Right lung (tissue), 5 donors: Measurements from ENCODE around the gene KDM4B. TPM values are rescaled to one million over a fixed set of nuclear protein-coding genes. Genes with fewer than 3 reads are reported as not detected.
"Not testable (repeated sequence)": the region's sequence is repeated elsewhere in the genome, so short reads cannot be mapped to it uniquely, and the experiment has no call there.

Experiments
- DNase-seq, 2 donors: peaks; one replicate each; pipeline ENCODE4 v3.0.0-alpha.2; 2013
- polyA plus RNA-seq, 5 donors: library from polyadenylated mRNA; unstranded; fragments of 120-200 nt; gene quantifications; one replicate each; pipeline versions ENCODE4 v1.2.1 to v1.2.3, GENCODE V29; 2013; ENCODE audit warnings: inconsistent platforms in 1 of 5, low replicate concordance in 1 of 5; ENCODE audit not compliant: insufficient read length in 5 of 5, insufficient read depth in 1 of 5

Gene KDM4B
- polyA plus RNA-seq, 5 donors, result 19.1 to 34.8 (median 24.8) TPM

DNA sequence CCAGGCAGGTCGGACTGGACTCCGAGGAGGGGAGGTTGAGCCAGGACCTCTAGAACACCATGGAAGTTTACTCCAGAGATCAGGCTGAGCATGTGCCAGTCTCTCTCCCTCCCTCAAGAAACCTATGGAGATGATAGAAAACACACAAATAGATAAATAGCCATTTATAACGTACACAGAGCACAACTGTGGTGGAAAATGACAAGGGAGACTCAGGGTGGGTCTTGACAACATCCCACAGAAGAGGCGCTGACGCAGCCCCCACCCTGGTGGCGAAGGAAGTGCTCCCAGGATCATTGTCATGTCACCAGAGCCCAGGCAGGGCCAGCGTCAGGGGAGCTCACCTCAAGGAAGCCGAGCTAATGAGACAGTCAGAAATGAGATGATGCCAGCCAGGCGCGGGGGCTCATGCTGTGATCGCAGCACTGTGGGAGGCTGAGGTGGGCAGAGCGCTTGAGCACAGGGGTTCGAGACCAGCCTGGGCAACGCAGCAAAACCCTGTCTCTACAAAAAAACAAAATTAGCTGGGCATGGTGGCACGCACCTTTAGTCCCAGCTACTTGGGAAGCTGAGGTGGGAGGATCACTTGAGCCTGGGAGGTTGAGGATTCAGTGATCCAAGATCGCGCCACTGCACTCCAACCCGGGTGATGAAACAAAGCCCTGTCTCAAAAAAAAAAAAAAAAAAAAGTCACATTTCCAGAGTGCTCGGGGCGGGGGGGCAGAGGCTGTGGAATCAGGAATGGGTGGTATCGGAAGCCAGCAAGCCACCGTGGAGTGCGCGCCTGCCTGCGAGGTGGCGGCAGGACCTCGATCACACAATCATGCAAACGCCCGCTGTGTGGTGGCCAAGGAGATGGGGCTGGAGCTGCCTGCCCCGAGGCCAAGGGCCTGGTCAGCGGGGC, 178.4 kb downstream of the KDM4B start:
- DNase-seq, result no peak

DNA sequence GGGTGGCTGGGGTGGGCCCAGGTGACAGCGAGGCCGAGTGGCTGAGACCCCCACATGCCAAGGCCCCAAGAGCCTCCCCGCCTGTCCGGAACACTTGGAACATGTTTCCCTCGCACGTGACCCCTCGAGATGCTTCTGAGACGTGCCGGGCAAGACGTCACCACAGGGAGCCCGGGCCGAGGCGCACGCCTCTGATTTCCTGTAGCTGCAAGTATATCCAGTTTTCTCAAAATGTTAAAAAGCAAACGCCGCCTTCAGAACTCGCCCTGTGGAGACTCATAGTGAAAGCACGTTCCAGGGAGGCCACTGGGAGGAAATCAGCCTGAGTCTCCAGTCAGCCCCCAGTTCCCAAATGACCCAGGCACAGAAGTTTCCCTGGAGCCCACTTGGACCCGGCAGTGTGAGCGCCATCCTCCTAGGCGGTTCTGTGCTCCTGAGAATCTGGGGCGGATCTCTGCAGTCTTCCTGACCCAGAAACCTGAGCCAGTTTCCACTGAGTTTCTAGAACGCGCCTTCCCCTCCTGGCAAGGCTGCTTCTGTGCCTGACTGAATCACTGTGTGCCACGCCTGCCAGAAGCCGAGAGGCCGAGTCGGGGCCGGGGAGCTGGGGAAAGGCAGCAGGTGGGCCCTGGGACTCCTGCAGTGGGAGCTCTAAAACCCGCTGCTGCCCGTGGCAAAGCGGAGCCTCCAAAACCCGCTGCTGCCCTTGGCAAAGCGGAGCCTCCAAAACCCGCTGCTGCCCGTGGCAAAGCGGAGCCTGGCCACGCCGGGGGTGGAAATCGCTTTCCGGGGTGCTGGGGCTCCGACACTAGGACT, 179.3 kb downstream of the KDM4B start:
- DNase-seq, result no peak

DNA sequence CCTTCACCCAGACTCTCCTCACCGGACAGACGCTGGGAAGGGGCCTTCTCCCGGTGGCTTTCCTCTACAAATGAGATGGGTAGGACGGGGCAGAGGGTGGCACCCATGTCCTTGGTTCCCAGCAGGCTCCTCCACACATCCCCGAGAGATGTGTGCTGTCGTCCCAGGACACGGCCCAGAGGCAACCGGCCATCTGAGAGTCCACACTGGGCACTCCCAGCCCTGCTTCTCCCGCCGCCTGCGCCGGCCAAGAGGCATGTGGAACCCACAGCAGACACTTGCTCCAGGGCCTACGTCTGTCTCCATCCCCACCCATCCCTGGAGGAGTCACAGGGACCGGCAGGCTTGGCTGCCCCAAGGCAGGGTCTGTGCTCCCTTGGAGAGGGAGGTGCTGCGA, 179.9 kb downstream of the KDM4B start:
- DNase-seq, result no peak

DNA sequence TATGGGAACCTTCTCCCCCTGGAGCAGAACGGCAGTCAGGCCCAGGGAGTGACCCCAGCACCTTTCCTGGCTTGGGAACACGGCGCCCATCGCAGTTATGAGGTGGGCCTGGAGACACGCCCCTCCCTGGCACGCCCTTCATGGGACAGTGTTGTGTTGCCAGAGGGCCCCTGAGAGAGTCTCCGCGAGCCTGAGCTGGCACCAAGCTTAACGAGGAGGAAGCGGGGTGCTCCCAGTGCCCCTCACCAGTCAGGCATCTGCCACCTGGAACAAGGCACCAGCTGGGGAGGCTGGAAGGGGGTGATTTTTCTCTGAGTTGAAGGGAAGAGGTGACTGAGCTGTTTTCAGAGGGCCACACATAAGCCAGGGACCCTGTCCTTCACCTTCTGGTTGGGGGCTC, 180.6 kb downstream of the KDM4B start:
- DNase-seq, result no peak

DNA sequence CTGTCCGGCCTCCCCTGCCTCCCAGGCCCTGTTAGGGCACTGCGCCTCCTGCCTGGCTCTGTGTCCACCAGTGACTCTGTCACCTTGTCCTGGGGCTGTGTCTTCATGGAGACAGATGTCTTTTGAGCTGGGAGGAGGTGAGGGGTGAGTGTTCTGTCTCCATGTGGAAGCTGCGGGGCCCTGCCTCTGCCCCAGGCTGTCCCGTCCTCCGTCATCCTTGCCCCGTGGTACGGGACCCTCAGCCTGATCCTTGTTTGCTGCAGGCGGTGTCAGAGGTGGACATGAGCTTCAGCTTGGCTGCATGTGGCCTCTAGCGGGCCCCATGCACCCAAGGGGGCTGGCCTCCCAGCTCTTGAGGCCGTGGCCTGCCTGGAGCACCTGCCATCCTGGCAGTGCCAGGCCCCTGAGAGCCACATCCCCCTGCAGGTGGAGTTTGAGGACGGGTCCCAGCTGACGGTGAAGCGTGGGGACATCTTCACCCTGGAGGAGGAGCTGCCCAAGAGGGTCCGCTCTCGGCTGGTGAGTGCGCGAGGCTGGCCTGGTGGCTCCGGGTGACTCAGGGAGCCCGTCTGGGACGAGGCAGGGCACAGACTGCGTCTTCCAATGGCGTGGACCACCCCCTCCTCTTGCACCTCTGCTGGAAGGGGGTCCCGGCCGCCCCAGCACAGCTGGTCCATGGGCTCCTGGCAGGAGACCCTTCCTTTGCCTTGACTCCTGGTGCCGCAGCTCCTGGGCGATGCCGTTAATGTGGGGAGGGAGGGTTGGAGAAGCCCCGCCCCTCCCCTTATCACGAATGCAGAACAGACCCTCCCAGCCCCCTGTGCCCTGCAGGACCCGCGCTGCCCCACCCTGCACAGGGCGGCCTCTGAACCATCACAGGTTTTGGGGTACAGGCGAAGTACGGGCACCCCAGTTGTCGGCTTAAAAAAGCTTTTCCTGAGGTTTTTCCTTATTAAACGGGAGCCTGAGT, 181.3 kb downstream of the KDM4B start:
- DNase-seq, result no peak

DNA sequence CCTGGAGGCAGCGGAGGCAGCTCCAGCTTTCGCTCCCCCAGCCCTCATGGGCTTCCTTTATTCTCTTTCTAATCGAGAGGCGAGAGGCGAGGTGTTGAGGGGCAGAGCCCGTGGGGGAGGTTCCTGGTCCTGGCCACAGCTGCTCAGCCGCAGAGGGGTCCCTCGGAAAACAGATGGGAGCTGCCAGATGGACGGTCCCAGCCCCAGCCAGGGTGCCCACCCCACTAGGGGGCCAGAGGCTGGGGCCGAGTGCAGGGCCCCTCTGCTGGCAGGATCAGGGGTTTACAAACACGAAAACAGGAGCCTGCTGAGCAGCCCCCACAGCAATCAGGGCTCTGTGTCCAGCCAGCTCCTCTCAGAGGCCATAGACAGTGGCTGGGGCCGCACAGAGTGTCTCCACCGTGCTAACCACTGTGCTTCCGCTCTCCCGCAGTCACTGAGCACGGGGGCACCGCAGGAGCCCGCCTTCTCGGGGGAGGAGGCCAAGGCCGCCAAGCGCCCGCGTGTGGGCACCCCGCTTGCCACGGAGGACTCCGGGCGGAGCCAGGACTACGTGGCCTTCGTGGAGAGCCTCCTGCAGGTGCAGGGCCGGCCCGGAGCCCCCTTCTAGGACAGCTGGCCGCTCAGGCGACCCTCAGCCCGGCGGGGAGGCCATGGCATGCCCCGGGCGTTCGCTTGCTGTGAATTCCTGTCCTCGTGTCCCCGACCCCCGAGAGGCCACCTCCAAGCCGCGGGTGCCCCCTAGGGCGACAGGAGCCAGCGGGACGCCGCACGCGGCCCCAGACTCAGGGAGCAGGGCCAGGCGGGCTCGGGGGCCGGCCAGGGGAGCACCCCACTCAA, 182.2 kb downstream of the KDM4B start:
- no peak for DNase-seq

DNA sequence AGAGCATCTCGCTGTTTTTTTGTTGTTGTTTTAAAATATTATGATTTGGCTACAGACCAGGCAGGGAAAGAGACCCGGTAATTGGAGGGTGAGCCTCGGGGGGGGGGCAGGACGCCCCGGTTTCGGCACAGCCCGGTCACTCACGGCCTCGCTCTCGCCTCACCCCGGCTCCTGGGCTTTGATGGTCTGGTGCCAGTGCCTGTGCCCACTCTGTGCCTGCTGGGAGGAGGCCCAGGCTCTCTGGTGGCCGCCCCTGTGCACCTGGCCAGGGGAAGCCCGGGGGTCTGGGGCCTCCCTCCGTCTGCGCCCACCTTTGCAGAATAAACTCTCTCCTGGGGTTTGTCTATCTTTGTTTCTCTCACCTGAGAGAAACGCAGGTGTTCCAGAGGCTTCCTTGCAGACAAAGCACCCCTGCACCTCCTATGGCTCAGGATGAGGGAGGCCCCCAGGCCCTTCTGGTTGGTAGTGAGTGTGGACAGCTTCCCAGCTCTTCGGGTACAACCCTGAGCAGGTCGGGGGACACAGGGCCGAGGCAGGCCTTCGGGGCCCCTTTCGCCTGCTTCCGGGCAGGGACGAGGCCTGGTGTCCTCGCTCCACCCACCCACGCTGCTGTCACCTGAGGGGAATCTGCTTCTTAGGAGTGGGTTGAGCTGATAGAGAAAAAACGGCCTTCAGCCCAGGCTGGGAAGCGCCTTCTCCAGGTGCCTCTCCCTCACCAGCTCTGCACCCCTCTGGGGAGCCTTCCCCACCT, 183.3 kb downstream of the KDM4B start:
- no peak for DNase-seq

DNA sequence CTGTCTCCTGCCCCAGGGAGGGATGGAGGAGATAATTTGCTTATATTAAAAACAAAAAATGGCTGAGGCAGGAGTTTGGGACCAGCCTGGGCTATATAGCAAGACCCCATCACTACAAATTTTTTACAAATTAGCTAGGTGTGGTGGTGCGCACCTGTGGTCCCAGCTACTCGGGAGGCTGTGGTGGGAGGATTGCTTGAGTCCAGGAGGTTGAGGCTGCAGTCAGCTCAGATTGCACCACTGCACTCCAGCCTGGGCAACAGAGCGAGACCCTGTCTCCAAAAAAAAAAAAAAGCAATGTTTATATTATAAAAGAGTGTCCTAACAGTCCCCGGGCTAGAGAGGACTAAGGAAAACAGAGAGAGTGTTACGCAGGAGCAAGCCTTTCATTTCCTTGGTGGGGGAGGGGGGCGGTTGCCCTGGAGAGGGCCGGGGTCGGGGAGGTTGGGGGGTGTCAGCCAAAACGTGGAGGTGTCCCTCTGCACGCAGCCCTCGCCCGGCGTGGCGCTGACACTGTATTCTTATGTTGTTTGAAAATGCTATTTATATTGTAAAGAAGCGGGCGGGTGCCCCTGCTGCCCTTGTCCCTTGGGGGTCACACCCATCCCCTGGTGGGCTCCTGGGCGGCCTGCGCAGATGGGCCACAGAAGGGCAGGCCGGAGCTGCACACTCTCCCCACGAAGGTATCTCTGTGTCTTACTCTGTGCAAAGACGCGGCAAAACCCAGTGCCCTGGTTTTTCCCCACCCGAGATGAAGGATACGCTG, 184.0 kb downstream of the KDM4B start:
- DNase-seq, result no peak

DNA sequence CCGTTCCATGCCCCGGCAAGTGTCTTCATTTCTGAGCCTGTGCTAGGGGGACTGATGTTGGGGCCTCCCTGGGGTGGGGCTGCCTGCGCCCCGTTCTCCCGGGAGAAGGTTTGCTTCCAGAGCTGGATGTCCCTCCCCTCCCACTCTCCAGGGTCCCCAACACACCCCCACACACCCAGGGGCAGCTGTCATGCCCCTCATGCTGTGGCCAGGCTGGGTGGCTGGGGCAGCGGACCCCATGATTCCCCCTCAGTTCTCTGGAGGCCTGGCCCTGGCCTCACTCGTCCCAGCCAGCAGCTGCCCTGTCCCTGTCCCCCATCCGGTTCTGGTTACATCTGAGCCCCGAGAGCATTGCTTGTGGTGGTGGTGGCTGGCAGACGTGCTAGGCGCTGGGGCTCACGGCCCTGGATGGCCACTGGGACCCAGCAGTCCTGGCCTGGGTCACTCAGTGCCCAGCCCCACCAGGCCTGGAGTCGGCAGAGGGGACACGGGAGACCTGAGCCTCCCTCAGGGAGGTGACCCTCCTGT, 184.8 kb downstream of the KDM4B start:
- DNase-seq, result no peak

DNA sequence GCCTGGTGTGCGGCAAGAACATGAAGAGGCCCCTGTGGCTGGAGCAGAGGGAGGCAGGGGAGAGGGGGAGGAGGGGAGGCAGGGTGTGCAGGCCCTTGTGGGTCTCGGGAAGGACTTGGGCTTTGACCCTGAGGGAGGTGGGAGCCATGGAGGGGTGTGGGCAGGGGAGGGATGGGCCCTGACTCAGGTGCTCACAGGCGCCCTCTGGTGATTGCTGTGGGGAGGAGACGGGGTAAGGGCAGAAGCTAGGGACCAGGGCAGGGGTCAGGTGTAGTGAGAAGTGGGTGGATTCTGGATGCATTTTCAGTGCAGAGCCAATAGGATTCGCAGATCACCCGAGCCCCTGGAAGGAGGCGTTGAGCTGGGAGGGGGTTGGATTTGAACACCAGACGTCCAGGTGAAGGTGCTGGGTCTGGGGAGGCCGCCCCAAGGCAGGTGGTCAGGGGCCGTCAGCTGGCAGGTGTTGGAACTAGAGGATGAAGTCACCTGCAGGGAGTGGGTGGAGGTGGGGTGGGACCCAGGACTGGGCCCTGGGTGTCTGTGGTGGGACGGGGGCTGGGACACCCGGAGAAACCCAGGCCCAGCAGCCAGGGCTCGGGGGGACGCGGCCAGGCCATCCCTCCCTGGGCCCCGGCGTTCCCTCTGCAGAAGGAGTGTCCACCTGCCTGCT, 185.4 kb downstream of the KDM4B start:
- no peak for DNase-seq

DNA sequence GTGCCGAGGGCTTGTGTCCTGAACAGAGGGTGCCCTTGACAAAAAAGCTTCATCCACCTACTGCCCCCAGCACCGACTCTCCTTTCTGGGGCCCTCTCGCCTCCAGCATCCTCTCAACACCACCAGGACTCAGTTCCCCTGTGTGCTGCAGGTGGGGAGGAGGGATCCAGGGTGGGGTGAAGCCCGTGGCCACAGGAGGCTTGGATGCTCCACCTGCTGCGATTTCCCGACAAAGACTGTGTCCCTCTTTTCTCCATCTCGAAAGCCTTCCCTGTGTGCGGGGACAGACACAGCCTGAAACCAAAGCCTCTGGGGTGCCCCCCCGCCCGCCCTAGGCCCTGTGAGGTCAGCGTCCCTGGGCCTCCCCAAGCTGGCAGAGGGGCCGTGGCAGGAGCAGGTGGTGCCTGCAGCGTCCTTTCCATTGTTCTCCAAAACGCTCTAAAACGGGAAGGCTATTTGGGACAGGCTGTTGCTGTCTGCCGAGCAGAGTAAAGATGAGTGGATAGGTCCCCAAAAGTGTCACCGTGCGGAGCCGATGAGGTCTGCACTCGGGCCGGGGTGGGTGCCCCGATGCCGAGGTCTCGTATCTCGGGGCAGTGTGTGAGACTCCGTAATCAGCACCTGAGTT, 186.0 kb downstream of the KDM4B start:
- DNase-seq, result no peak

DNA sequence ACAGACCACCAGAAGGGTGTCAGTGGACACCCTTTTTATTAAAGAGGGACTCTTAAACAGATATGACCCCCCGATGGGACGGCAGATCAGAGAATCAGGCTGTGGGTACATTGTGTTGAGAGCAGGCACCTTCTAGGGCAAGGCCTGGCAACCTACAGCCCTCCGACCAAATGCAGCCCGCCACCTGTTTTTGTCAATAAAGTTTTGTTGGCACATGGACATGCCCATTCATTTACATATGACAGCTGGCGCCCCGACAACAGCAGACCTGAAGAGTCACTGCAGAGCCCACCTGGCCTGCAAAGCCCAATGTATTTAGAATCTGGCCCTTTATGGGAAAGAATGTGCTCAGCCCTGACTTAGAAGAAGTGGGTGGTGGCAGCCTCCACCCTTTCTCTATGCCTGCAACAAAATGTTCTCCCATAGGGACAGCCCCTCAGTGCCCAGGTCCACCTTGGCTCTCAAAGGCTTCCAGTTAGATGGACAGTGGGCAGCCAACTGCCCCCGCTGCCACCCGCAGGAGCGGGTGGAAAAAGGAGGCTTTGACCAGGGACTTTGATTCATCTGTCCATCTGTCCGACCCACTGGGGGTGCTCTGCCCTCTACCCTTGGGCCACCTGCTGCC, 186.8 kb downstream of the KDM4B start:
- DNase-seq, result no peak

DNA sequence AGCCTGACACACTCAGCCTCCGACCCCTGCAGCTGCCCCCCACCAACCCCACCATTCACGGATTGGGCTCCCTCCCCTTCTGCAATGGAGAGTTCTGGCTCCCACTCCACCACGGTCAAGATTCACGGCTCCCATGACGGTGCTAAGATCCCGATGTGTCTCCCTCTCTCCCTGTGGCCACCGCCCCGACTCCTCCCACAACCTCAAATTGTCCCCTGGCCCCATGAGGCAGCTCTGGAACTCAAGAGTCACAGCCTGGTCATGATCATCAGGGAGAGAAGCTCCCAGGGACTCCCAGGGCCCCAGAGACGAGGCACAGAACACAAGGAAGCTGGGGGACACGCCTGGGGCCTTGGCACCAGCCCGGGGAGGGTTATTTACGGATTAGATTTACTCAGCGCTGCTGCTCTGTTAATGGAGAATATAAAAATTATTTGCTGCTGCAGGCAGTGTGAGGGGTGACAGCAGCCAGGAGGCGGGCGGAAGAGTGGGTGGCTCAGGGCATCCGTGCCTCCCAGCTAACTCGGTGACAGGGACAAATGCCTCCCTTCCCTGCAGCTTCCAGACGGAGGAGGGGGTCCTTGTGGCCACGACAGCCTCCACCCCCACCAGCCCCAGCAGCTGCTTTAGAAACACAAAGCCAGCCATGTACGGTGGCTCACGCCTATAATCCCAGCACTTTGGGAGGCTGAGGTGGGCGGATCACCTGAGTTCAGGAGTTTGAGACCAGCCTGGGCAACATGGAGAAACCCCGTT, 187.5 kb downstream of the KDM4B start:
- no peak for DNase-seq

DNA sequence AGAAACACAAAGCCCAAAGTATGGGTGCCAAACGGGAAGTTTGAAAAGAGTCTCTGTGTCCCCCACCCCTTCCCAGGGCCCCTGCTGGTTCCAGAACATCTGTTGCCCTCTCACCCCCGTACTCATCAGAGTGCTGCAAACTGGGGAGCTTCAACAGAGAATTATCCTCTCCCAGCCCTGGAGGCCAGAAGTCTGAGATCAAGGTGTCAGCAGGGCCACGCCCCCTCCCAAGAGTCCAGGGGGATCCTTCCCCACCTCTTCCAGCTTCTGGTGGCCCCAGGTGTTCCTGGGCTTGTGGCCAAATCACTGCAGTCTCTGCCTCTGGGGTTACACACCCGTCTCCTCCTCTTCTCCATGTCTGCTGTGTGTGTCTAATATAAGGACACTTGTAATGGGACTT, 188.3 kb downstream of the KDM4B start:
- DNase-seq, result no peak

DNA sequence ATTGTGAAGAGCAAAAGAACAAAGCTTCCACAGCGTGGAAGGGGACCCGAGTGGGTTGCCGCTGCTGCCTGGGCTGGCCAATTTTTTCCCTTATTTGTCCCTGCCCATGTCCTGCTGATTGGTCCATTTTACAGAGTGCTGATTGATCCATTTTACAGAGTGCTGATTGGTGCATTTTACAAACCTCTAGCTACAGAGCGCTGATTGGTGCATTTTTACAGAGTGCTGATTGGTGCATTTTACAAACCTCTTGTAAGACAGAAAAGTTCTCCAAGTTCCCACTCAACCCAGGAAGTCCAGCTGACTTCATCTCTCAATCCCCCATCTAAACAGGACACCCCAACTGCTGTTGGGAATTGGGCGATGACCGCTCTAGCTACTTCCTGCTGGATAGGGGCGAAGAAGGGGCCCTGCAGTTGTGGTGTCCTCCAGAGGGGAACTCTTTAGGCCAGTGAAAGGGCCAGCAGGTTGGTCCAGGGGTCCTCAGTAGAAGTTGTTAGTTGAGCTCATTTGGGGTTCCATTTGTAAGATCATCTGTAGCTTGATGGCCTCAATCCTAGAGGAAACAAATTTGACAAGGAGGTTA, 189.7 kb downstream of the KDM4B start:
- DNase-seq, result not testable (repeated sequence)

DNA sequence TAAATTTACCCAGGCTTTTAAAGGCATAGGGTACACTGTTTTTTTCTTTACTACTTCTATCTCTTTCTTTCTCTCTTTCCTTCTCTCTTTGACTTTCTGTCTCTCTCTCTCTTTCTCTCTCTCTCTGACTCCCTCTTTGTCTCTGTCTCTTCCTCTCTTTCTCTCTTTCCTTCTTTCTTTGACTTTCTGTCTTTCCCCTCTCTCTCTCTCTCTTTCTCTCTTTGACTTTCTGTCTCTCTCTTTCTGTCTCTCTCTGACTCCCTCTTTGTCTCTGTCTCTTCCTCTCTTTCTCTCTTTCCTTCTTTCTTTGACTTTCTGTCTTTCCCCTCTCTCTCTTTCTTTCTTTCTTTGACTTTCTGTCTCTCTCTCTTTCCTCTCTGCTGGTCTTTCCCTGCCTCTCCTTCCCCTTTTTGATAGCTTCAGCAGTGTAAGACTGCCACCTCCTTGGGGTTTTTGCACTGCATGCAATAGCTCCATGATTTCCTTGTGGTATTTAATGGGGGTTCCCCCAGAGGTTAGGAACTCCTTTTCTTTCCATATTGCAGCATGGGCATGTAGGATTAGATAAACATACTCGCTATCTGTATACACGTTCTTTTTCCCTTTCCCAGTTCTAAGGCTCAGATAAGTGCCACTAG, 191.4 kb downstream of the KDM4B start:
- DNase-seq, result not testable (repeated sequence)
